Measurements from ENCODE around the gene TRAF3IP1. TPM values are rescaled to one million over a fixed set of nuclear protein-coding genes. Genes with fewer than 3 reads are reported as not detected.

Gene TRAF3IP1
- polyA plus RNA-seq, 1 donor from 2014 or later, result 12.5 TPM

DNA sequence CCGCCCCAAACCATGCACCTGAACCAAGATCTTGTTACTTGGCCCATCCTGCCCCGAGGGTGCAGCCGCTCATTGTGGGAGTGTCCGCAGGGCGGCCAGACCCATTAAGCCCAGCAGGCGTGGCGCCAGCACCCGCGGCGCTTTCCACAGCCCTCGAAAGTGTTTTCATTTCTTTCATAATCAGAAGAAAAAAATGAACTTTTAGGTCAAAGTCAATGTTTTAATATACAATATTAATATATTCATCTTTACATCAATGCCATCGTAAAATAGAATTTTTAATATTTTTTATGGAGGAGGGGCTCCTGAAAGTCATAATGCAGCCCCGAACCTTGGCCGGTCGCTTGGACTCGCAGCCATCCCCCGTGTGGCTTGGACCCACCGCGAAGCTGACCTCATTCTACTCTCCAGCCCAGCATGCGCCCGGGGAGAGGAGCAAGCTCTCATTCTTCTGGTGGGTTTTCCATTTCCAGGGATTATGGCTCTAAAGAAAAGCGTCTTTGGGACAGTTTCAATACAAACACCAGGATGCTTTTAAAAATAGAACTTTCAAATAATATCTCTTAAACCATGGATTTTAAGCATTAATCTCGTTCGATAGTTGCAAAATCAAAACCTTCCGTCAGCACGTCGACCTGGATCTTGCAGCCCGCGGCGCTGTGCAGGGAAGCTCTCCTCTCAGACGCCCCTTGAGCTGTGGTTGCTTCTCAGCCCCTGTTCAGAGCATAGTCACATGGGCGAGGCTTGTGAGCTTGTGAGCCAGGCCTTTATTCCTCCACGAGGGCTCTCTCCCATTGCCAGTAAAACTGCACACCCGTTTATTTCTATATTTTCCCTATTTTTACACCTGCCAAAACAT lies 89.3 kb downstream of the TRAF3IP1 start:
- no peak overlapping the region for H3K4me3 ChIP-seq (ENCODE audit: low read length)
- H3K27me3 ChIP-seq (ENCODE audit: insufficient read depth, low read depth, low read length), result no peaks in the 10 kb centered on the region
- H3K9ac ChIP-seq (ENCODE audit: low read length), result no peak overlapping the region
- no peak overlapping the region for H2AFZ ChIP-seq (ENCODE audit: low read depth, low read length)
- H3K9me3 ChIP-seq (ENCODE audit: low read length), result no peaks in the 10 kb centered on the region
- H3F3A ChIP-seq (ENCODE audit: insufficient read depth, low read length, poor library complexity, severe bottlenecking), result no peaks in the 10 kb centered on the region
- TF ChIP-seq POLR2AphosphoS5 (IDR thresholded peaks at IDR 0.05), result no peak
- TF ChIP-seq EZH2 (IDR thresholded peaks at IDR 0.05; ENCODE audit: borderline replicate concordance, insufficient read depth, low read length, poor library complexity, severe bottlenecking), result no peak
- TF ChIP-seq SMC3 (conservative IDR thresholded peaks at IDR 0.05; ENCODE audit: poor library complexity), result no peak
- no peak for TF ChIP-seq REST (IDR thresholded peaks at IDR 0.05; ENCODE audit: borderline replicate concordance)
- TF ChIP-seq, protein P1, sequence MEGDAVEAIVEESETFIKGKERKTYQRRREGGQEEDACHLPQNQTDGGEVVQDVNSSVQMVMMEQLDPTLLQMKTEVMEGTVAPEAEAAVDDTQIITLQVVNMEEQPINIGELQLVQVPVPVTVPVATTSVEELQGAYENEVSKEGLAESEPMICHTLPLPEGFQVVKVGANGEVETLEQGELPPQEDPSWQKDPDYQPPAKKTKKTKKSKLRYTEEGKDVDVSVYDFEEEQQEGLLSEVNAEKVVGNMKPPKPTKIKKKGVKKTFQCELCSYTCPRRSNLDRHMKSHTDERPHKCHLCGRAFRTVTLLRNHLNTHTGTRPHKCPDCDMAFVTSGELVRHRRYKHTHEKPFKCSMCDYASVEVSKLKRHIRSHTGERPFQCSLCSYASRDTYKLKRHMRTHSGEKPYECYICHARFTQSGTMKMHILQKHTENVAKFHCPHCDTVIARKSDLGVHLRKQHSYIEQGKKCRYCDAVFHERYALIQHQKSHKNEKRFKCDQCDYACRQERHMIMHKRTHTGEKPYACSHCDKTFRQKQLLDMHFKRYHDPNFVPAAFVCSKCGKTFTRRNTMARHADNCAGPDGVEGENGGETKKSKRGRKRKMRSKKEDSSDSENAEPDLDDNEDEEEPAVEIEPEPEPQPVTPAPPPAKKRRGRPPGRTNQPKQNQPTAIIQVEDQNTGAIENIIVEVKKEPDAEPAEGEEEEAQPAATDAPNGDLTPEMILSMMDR (IDR thresholded peaks at IDR 0.05; ENCODE audit: poor library complexity, severe bottlenecking), result no peak
- no peak for TF ChIP-seq RAD21 (conservative IDR thresholded peaks at IDR 0.05)
- no peak for TF ChIP-seq TAF1 (IDR thresholded peaks at IDR 0.05; ENCODE audit: low read depth)
- TF ChIP-seq EP300 (conservative IDR thresholded peaks at IDR 0.05; ENCODE audit: poor library complexity, severe bottlenecking), result no peak
- no peak for TF ChIP-seq MXI1 (conservative IDR thresholded peaks at IDR 0.05; ENCODE audit: poor library complexity, severe bottlenecking)
- H3K9me2 ChIP-seq (ENCODE audit: insufficient read depth, low read length), result no peaks in the 10 kb centered on the region
- H4K20me1 ChIP-seq (ENCODE audit: insufficient read depth), result no peaks in the 10 kb centered on the region
- no peaks in the 10 kb centered on the region for H3K36me3 ChIP-seq (ENCODE audit: insufficient read depth, low read length)
- no peak overlapping the region for H3K4me2 ChIP-seq (ENCODE audit: low read length)
- H3K79me2 ChIP-seq (replicated peaks; ENCODE audit: insufficient read depth, low read length), result no peaks in the 10 kb centered on the region
- H3K27ac ChIP-seq (ENCODE audit: low read length), result no peak overlapping the region

DNA sequence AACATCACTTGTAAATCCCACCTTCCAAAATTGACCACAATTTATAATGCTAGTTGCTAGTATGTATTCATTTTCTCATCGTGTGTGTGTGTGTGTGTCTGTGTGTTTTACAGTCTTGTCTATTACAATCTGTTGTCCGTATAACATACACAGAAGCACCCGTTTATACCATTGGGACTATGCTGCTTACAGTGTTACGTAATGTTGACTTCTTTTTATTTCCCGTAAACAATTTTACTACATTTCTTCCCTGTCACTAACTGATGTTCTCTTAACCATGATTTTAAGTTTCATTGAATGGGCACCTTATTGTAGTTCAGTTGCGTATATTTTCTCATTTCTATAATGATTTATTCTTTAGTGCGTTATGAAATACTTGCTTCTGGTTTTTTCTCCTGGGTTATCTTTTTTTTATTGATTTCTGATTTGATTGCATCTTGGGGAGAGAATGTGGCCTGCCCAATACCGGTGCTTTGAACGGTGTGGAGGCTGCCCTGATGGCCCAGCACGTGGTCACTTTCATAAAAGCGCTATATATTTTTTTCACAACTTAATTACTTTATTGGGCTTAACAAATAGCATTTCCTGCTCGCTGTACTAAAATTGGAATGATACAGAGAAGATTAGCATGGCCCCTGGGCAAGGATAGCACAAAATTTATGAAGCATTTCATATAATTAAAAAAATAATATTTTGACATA lies 91.9 kb downstream of the TRAF3IP1 start:
- Histone ChIP-seq H3K9me3 (ENCODE audit: low read length) (no peaks in the 10 kb centered on the region), H3K9me2 (ENCODE audit: insufficient read depth, low read length) (no peaks in the 10 kb centered on the region), H3K36me3 (ENCODE audit: insufficient read depth, low read length) (no peaks in the 10 kb centered on the region), H3K4me3 (ENCODE audit: low read length) (no peak overlapping the region), H3K27me3 (ENCODE audit: insufficient read depth, low read depth, low read length) (no peaks in the 10 kb centered on the region), H3K79me2 (replicated peaks; ENCODE audit: insufficient read depth, low read length) (no peaks in the 10 kb centered on the region), H4K20me1 (ENCODE audit: insufficient read depth) (no peaks in the 10 kb centered on the region), H2AFZ (ENCODE audit: low read depth, low read length) (no peak overlapping the region), H3F3A (ENCODE audit: insufficient read depth, low read length, poor library complexity, severe bottlenecking) (no peaks in the 10 kb centered on the region), H3K4me2 (ENCODE audit: low read length) (no peak overlapping the region), H3K9ac (ENCODE audit: low read length) (no peak overlapping the region), H3K27ac (ENCODE audit: low read length) (no peak overlapping the region)
- TF ChIP-seq TAF1 (IDR thresholded peaks at IDR 0.05; ENCODE audit: low read depth) (no peak), POLR2AphosphoS5 (IDR thresholded peaks at IDR 0.05) (no peak), MXI1 (conservative IDR thresholded peaks at IDR 0.05; ENCODE audit: poor library complexity, severe bottlenecking) (no peak), RAD21 (conservative IDR thresholded peaks at IDR 0.05) (no peak), EP300 (conservative IDR thresholded peaks at IDR 0.05; ENCODE audit: poor library complexity, severe bottlenecking) (no peak), REST (IDR thresholded peaks at IDR 0.05; ENCODE audit: borderline replicate concordance) (no peak), EZH2 (IDR thresholded peaks at IDR 0.05; ENCODE audit: borderline replicate concordance, insufficient read depth, low read length, poor library complexity, severe bottlenecking) (no peak)
- TF ChIP-seq, protein P1 (IDR thresholded peaks at IDR 0.05; ENCODE audit: poor library complexity, severe bottlenecking), result no peak

Measured in neural cell (in vitro differentiated cells).